RWPE1 (cell line): Measurements from ENCODE around the gene CMIP.

Experiments
- CTCF ChIA-PET: fragments of 350-600 bp; sonication (Branson Sonifier 250); formaldehyde crosslinking; extraction: SDS; loops from one replicate; lab custom pipeline; 2021; lab: Yijun Ruan, JAX
- POLR2A ChIA-PET: fragments of 400-600 bp; formaldehyde crosslinking; extraction: SDS; loops from one replicate; lab custom pipeline; 2020; ENCODE audit warnings: antibody characterized with exemption; ENCODE audit not compliant: low non-redundant PET; lab: Yijun Ruan, JAX
- DNase-seq: peaks from one replicate; pipeline ENCODE4 v3.0.0; 2012; ENCODE audit warnings: low spot score
- H3K27ac ChIP-seq: fragments of 450-650 bp; 2 replicates; pipeline ENCODE4 v1.5.1; 2017
- TF ChIP-seq, protein P1 (sequence below): fragments of 450-650 bp; conservative IDR thresholded peaks from 2 replicates; pipeline ENCODE4 v1.5.1; 2017; ENCODE audit warnings: low read depth, mild to moderate bottlenecking

The CMIP gene

DNA sequence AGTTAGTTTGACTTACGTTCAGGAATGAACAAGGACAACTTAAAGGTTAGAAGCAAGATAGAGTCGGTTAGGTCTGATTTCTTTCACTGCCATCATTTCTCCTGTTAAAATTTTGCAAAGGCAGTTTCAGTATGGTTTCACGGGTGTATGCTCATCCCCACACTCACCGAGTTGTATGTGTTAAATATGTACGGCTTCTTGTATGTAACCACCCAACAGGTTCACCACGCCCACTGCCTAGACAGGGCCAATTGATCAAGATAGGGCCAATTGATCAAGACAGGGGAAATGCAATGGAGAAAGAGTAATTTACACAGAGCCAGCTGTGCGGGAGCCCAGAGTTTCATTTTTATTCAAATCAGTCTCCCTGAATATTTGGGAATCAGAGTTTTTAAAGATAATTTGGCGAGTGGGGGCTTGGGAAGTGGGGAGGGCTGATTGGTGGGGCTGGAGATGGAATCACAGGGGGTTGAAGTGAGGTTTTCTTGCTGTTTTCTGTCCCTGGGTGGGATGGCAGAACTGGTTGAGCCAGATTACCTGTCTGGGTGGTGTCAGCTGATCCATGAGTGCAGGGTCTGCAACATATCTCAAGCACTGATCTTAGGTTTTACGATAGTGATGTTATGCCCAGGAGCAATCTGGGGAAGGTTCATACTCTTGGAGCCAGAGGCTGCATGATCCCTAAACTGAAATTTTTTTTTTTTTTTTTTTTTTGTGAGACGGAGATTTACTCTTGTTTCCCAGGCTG lies 272.0 kb downstream of the CMIP start:
- ChIA-PET CTCF (interaction anchor here (0.6 kb wide), 1 partner anchor 80 kb away, joined by 7 read pairs; no protein-coding TSS in a partner anchor), POLR2A (no interaction called here)
- H3K27ac ChIP-seq = no peak overlapping the region
- DNase-seq = no peak
- TF ChIP-seq, protein P1, sequence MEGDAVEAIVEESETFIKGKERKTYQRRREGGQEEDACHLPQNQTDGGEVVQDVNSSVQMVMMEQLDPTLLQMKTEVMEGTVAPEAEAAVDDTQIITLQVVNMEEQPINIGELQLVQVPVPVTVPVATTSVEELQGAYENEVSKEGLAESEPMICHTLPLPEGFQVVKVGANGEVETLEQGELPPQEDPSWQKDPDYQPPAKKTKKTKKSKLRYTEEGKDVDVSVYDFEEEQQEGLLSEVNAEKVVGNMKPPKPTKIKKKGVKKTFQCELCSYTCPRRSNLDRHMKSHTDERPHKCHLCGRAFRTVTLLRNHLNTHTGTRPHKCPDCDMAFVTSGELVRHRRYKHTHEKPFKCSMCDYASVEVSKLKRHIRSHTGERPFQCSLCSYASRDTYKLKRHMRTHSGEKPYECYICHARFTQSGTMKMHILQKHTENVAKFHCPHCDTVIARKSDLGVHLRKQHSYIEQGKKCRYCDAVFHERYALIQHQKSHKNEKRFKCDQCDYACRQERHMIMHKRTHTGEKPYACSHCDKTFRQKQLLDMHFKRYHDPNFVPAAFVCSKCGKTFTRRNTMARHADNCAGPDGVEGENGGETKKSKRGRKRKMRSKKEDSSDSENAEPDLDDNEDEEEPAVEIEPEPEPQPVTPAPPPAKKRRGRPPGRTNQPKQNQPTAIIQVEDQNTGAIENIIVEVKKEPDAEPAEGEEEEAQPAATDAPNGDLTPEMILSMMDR = no peak

DNA sequence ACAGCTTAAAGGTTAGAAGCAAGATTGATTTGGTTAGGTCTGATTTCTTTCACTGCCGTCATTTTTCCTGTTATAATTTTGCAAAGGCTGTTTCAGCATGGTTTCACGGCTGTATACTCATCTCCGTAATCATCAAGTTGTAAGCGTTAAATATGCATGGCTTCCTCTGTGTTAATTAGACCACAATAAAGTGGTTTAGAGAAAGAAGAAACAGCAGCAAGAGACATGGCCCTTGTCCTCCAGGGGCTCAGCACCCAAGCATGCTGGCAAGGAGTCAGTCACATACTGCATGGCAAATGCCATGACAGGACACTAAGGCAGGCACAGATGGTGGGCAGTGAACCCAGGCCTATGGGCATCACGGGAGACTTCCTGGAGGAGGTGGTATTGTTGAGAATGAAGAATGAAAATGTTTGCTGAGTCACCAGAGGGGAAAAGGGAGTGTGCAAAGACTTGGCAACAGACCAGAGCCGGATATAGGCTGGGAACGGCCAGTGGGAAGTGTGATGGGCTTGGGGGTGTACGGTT lies 273.1 kb downstream of the CMIP start:
- TF ChIP-seq, protein P1 = no peak
- DNase-seq = no peak
- CTCF ChIA-PET = interaction anchor here (0.6 to 1.3 kb wide), 3 partner anchors 20 to 291 kb away, joined by 3 to 7 read pairs (median 3); no protein-coding TSS in a partner anchor
- H3K27ac ChIP-seq = no peak overlapping the region
- POLR2A ChIA-PET = no interaction called here

DNA sequence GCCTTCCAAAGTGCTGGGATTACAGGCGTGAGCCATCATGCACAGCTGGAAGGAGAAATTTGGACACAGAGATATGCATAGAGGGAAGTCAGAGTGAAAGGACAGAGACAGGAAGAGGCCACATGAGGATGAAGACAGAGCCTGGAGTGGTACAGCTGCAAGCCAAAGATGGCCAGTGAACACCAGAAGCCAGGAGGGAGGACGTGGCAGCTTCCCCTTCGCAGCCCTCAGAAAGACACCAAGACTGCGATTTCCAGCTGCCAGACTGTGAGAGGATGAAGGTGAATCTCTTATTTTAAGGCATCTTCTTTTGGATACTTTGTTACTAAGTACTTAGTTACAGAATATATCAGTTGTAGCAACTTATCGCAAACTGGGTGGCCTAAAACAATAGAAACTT lies 274.0 kb downstream of the CMIP start:
- DNase-seq = no peak
- POLR2A ChIA-PET = no interaction called here
- CTCF ChIA-PET = interaction anchor here (1.3 kb wide), 1 partner anchor 21 kb away, joined by 3 read pairs; no protein-coding TSS in a partner anchor
- peak overlapping the region; percentile 75 for H3K27ac ChIP-seq
- TF ChIP-seq, protein P1 = no peak

DNA sequence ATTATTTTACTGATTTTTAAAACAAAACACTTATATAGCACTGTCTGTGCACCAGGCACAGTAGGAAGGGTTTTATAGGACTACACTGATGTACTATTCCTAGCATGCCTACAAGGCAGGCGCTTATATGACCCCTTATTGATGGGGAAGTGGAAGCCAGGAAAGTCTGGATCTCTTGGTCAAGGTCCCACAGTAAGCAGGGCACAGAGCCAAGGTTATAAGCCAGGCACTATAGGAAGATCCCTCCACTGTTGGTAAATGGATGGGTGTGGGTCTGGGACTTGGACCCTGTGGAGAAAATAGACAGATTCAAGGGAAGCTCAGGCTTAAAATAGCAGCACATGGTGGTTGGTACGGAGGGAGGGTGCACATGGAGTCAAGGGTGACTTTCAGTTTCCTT lies 275.4 kb downstream of the CMIP start:
- TF ChIP-seq, protein P1 = no peak

DNA sequence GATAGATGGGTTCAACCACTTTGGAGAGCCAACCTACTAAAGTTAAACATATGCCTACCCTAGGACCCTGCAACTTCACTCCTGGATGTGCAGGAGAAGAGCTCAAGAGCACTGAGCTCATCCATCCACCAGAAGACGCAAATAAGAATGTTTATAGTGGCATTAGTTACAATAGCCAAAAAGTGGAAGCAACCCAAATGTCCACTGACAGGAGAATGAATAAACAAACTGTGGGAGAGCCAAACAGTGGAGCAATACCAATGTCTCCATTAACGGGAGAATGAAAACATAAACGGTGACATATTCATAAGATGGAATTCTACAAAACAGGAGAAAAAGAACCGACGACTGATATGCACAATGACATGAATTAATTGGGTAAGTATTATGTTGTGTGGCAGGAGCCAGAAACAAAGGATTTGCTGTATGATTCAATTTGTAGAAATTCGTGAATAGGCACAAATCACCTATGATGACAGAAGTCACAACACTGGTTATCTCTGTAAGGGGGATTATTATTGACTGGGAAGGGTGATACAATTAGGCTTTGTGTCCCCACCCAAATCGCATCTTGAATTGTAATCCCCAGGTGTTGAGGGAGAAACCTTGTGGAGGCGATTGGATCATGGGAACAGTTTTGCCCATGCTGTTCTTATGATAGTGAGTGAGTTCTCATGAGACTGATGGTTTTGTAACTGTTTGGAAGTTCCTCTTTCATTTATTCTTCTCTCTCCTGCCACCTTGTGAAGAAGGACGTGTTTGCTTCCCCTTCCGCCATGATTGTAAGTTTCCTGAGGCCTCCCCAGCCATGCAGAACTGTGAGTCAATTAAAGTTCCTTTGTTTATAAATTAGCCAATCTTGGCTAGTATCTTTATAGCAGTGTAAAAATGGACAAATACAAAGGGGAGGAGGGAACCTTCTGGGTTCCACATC lies 276.6 kb downstream of the CMIP start:
- ChIA-PET POLR2A (no interaction called here), CTCF (interaction anchor here (0.7 kb wide), 2 partner anchors 9 to 966 kb away, joined by 6 read pairs; no protein-coding TSS in a partner anchor)
- TF ChIP-seq, protein P1 = no peak
- no peak overlapping the region for H3K27ac ChIP-seq
- no peak for DNase-seq

More for the DNA sequence above, 275.4 kb downstream of the CMIP start:
- peak overlapping the region; percentile 75; the same call in 1 of the 2 replicates for H3K27ac ChIP-seq
- DNase-seq = no peak
- POLR2A ChIA-PET = no interaction called here
- CTCF ChIA-PET = interaction anchor here (0.6 kb wide), 2 partner anchors 124 to 325 kb away, joined by 5 read pairs; no protein-coding TSS in a partner anchor

DNA sequence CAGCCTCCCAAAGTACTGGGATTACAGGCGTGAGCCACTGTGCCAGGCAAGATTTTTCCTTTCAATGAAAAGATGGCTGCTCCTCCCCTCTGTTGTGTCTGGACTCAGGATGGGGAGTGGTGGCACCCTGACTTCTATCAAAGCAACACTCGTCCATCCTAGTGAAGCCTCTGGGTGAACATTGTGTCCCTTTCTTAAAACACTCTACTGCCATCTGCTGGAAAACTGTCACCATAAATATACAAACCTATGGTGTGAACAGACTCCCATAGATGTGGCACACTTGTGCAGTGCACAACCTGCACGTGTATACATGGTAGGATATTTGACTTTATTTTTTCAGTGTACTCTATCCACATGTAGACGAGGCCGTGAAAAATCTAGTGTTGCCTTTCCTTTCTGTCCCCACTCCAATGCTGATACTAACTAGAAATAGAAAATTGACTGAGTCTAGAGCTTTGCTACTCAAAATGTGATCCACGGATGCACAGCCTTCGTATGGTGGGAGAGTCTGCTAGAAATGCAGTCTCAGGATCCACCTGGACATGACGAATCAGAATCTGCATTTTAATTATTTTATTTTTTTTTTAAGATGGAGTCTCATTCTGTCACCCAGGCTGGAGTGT lies 278.6 kb downstream of the CMIP start:
- DNase-seq = peak; percentile 75
- TF ChIP-seq, protein P1 = peak; percentile 74
- POLR2A ChIA-PET = no interaction called here
- CTCF ChIA-PET = interaction anchor here (0.6 to 0.8 kb wide), 7 partner anchors 38 to 548 kb away, joined by 3 read pairs; no protein-coding TSS in a partner anchor
- no peak overlapping the region for H3K27ac ChIP-seq
